A673 (cell line): Measurements from ENCODE around the gene ARMH1.

Experiments used
- EZH2 ChIP-seq: fragments of 200-600 bp; sonication (generic); IDR thresholded peaks from 2 replicates; pipeline ENCODE4 v1.6.1; 2017; ENCODE audit warnings: borderline replicate concordance, low read depth, mild to moderate bottlenecking, mixed read lengths, antibody characterized with exemption, low read length; ENCODE audit not compliant: poor library complexity, severe bottlenecking
- TF ChIP-seq, protein P1 (sequence below): fragments of 300-800, 200-600 bp; sonication (generic); conservative IDR thresholded peaks from 2 replicates; pipeline ENCODE4 v1.5.1; 2017; ENCODE audit warnings: low read depth, mild to moderate bottlenecking, antibody characterized with exemption, low read length, moderate library complexity, mixed read lengths

DNA sequence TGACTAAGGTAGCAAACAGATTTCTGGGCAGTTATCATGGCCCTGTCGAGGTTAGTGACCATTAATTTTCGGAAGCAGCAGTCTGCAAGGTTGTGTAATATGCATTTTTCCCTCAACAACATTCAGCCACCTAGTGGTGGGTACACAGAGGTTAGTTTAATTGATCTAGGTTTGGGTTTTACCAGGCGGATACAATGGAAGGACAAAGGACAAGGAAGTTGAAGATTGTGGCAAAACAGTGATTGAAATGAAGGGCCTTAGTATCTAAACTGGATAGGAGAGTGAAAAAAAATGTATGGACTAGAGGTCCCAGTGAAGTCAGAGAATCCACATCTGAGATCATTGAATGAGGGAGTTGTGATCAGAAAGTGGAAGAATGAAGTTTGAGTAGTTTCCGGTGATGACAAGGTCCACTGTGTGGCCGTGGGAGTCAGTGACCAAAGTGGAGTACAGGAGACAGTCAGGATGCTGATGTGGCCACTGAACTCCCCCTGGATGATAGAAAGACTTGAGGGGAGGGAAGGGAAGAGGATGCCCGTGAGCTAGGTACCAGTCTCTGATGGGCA lies 2.8 kb downstream of the ARMH1 start:
- TF ChIP-seq, protein P1, sequence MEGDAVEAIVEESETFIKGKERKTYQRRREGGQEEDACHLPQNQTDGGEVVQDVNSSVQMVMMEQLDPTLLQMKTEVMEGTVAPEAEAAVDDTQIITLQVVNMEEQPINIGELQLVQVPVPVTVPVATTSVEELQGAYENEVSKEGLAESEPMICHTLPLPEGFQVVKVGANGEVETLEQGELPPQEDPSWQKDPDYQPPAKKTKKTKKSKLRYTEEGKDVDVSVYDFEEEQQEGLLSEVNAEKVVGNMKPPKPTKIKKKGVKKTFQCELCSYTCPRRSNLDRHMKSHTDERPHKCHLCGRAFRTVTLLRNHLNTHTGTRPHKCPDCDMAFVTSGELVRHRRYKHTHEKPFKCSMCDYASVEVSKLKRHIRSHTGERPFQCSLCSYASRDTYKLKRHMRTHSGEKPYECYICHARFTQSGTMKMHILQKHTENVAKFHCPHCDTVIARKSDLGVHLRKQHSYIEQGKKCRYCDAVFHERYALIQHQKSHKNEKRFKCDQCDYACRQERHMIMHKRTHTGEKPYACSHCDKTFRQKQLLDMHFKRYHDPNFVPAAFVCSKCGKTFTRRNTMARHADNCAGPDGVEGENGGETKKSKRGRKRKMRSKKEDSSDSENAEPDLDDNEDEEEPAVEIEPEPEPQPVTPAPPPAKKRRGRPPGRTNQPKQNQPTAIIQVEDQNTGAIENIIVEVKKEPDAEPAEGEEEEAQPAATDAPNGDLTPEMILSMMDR = peak; percentile 70
- no peak for TF ChIP-seq EZH2
